ENCODE results near the gene AHNAK2.

DNA sequence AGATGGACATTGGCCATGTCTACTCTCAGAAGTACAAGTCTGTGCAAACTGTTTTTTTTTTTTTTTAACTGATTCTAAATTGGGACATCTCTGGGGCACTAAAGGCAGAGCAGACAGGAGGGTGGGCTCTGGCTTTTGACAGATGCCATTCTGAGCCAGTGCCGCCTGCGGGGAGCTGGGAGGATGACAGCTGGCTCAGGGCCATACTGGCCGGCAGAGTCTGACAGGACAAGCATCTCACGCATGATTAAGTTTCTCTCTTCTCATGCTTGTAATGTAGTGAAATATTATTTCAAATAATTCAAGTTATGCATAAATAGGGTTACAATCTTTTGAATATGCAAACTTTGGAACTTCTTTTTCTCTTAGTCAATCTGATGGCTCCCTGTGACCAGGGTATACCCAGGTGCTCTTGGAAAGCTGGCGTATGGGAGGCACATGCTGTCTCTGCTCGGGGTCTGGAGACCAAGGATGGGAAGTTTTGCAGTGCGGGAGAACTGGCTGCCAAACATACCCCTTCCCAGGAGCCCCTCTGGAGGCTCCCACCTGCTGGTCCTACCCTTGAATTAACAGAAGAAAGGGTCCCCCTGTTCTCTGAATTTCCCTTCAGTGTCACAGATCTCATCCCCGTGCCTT, 35.1 kb upstream of the AHNAK2 start:
- TF ChIP-seq ISL1 (CRISPR knock-in tag; IDR thresholded peaks at IDR 0.05), result no peak
- TF ChIP-seq, protein P1, sequence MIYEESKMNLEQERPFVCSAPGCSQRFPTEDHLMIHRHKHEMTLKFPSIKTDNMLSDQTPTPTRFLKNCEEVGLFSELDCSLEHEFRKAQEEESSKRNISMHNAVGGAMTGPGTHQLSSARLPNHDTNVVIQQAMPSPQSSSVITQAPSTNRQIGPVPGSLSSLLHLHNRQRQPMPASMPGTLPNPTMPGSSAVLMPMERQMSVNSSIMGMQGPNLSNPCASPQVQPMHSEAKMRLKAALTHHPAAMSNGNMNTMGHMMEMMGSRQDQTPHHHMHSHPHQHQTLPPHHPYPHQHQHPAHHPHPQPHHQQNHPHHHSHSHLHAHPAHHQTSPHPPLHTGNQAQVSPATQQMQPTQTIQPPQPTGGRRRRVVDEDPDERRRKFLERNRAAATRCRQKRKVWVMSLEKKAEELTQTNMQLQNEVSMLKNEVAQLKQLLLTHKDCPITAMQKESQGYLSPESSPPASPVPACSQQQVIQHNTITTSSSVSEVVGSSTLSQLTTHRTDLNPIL (CRISPR knock-in tag; IDR thresholded peaks at IDR 0.05; ENCODE audit: low read depth), result no peak
- TF ChIP-seq, protein P2, sequence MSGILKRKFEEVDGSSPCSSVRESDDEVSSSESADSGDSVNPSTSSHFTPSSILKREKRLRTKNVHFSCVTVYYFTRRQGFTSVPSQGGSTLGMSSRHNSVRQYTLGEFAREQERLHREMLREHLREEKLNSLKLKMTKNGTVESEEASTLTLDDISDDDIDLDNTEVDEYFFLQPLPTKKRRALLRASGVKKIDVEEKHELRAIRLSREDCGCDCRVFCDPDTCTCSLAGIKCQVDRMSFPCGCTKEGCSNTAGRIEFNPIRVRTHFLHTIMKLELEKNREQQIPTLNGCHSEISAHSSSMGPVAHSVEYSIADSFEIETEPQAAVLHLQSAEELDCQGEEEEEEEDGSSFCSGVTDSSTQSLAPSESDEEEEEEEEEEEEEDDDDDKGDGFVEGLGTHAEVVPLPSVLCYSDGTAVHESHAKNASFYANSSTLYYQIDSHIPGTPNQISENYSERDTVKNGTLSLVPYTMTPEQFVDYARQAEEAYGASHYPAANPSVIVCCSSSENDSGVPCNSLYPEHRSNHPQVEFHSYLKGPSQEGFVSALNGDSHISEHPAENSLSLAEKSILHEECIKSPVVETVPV (CRISPR knock-in tag; IDR thresholded peaks at IDR 0.05), result no peak
- no peak for TF ChIP-seq GLIS3 (CRISPR knock-in tag; IDR thresholded peaks at IDR 0.05)

Data from SK-N-SH treated with all-trans-retinoic acid at 6 μM for 48 hours (cell line).